MCF 10A (cell line): ENCODE data around the gene OXER1. TPM values are rescaled to one million over a fixed set of nuclear protein-coding genes. Genes with fewer than 3 reads are reported as not detected.

ENCODE experiments used
- BruUV-seq: library from RNA; stranded (reverse); fragments of 400-500 nt; replicated peaks from 2 replicates; lab custom pipeline; 2021; lab: Mats Ljungman, UMichigan
- CTCF ChIA-PET: fragments of 300-600 bp; sonication (Branson Sonifier 250); formaldehyde crosslinking; extraction: SDS; loops from one replicate; lab custom pipeline; 2021; ENCODE audit warnings: antibody characterized with exemption, inconsistent platforms; lab: Yijun Ruan, JAX
- POLR2A ChIA-PET: fragments of 300-600, 350-650 bp; sonication (Branson Sonifier 250); formaldehyde crosslinking; extraction: SDS; loops from one replicate; lab custom pipeline; 2020; ENCODE audit warnings: antibody characterized with exemption, inconsistent platforms; lab: Yijun Ruan, JAX
- DNase-seq: peaks from one replicate; pipeline ENCODE4 v3.0.0-alpha.2; 2018; ENCODE audit not compliant: unreplicated experiment
- H3K27ac Mint-ChIP-seq: one replicate; pipeline ENCODE4 v1.8.0; 2022; ENCODE audit warnings: mild to moderate bottlenecking, low read depth, mixed read lengths; ENCODE audit not compliant: unreplicated experiment
- H3K27me3 Mint-ChIP-seq: one replicate; pipeline ENCODE4 v1.8.0; 2022; ENCODE audit warnings: mixed read lengths; ENCODE audit not compliant: insufficient read depth, unreplicated experiment
- H3K36me3 Mint-ChIP-seq: one replicate; pipeline ENCODE4 v1.8.0; 2022; ENCODE audit warnings: mild to moderate bottlenecking, moderate library complexity, mixed read lengths; ENCODE audit not compliant: insufficient read depth, unreplicated experiment
- H3K4me1 Mint-ChIP-seq: one replicate; pipeline ENCODE4 v1.8.0; 2022; ENCODE audit warnings: mixed read lengths; ENCODE audit not compliant: insufficient read depth, unreplicated experiment
- H3K4me3 Mint-ChIP-seq: one replicate; pipeline ENCODE4 v1.8.0; 2022; ENCODE audit warnings: mild to moderate bottlenecking, moderate library complexity, mixed read lengths; ENCODE audit not compliant: unreplicated experiment
- H3K9me3 Mint-ChIP-seq: one replicate; pipeline ENCODE4 v1.8.0; 2022; ENCODE audit warnings: mixed read lengths; ENCODE audit not compliant: unreplicated experiment
- intact Hi-C: fragments of 100-400 bp; cut with micrococcal nuclease; formaldehyde crosslinking; loops from 2 replicates; pipeline ENCODE4 v1.14.1; 2022
- total RNA-seq: library from RNA; stranded (reverse); gene quantifications from 2 replicates; pipeline ENCODE4 v1.2.3, GENCODE V29; 2022
- TF ChIP-seq, protein P1 (sequence below): fragments of 200-600 bp; IDR thresholded peaks from one replicate; pipeline ENCODE4 v1.8.0; 2022; ENCODE audit warnings: antibody characterized with exemption, mild to moderate bottlenecking; ENCODE audit not compliant: unreplicated experiment

Gene OXER1
- total RNA-seq, 1 experiment from 2014 or later, result not detected

DNA sequence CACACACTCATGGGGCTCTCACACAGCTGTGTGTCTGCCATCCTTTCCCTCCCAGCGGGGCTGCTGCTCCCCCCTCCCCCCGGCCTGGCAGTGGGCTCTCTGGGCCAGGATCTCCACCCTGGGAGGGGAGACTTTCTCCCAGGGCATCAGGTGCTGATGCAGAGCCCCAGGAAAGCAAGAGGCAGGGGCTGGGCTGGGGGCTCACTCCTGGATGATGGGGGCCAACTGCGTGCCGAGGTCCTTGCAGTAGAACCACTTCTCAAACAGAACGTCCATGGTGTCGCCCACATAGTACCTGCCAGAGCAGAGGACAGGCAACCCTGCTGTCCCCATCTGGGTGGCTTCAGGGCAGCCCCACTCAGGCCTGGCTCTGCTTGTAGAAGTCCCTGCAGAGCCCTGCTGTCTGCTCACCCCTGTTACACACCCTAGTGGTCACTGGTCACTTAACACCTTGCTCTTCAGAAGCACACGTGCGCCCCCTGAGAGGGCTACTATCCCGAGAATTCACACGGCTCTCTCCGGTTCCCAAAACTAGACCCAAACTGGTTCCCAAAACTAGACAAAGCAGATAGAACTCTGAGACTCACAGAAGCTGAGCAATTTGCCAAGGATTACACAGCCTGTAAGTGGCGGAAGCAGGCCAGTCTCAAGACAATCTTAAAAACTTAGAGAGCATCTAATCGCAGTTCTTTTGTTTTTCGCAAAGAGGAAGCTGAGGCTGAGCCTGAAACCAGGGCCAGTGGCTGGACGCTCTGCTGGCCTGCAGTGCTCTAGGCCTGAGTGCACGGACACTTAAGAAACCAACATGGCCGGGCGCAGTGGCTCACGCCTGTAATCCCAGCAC is 6.6 kb upstream of the OXER1 start:
- ChIA-PET CTCF (interaction anchor here (1.7 kb wide), 1 partner anchor 44 kb away, joined by 4 read pairs; no protein-coding TSS in a partner anchor), POLR2A (no interaction called here)
- BruUV-seq, result no TSS peak
- intact Hi-C loops, result no loop called here
- peak; percentile 47 for DNase-seq
- Mint-ChIP-seq H3K27me3 (no peaks in the 10 kb centered on the region), H3K36me3 (no peaks in the 10 kb centered on the region), H3K4me3 (no peak overlapping the region), H3K27ac (no peak overlapping the region), H3K9me3 (no peaks in the 10 kb centered on the region), H3K4me1 (no peaks in the 10 kb centered on the region)
- TF ChIP-seq, protein P1, sequence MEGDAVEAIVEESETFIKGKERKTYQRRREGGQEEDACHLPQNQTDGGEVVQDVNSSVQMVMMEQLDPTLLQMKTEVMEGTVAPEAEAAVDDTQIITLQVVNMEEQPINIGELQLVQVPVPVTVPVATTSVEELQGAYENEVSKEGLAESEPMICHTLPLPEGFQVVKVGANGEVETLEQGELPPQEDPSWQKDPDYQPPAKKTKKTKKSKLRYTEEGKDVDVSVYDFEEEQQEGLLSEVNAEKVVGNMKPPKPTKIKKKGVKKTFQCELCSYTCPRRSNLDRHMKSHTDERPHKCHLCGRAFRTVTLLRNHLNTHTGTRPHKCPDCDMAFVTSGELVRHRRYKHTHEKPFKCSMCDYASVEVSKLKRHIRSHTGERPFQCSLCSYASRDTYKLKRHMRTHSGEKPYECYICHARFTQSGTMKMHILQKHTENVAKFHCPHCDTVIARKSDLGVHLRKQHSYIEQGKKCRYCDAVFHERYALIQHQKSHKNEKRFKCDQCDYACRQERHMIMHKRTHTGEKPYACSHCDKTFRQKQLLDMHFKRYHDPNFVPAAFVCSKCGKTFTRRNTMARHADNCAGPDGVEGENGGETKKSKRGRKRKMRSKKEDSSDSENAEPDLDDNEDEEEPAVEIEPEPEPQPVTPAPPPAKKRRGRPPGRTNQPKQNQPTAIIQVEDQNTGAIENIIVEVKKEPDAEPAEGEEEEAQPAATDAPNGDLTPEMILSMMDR, result peak; percentile 12

DNA sequence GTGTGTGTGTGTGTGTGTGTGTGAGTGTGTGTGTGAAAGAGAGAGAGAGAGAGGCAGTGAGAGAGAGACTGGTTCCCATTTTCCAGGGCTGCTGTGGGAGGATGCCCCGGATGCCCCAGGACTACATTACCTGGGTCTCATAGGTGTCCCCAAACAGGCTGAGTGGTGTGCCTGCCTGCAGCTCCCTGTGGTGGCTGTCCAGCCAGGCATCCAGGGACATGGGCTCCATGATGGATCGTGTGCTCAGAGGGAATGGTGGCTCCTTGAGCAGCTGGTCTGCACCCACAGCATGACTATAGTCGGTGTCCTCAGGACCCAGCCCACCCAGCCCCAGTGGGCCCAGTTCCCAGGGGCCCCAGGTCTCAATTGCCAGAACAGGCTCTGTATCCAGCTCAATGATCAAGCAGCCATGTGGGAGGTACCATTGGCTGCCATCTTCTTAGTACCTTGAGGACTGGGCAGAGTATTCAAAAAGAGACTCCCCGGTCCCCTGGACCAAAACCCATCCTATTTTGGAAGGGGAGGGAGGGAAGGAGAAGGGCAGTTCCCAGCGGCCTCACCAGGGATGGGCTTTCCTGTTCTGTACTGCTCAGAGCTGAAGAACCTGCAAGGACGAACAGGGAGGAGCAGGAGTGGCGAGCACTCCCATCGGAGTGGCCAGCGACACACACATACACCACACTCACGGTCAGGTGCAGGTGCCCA is 5.8 kb upstream of the OXER1 start:
- TF ChIP-seq, protein P1, result no peak
- H3K4me1 Mint-ChIP-seq, result no peaks in the 10 kb centered on the region
- DNase-seq, result no peak
- H3K27me3 Mint-ChIP-seq, result no peaks in the 10 kb centered on the region
- ChIA-PET POLR2A (interaction anchor here (0.6 kb wide), 1 partner anchor 35 kb away, joined by 3 read pairs; no protein-coding TSS in a partner anchor), CTCF (interaction anchor here (1.7 kb wide), 1 partner anchor 43 kb away, joined by 4 read pairs; no protein-coding TSS in a partner anchor)
- H3K36me3 Mint-ChIP-seq, result no peaks in the 10 kb centered on the region
- no TSS peak for BruUV-seq
- no peak overlapping the region for H3K27ac Mint-ChIP-seq
- intact Hi-C loops, result no loop called here
- H3K9me3 Mint-ChIP-seq, result no peaks in the 10 kb centered on the region
- H3K4me3 Mint-ChIP-seq, result no peak overlapping the region

DNA sequence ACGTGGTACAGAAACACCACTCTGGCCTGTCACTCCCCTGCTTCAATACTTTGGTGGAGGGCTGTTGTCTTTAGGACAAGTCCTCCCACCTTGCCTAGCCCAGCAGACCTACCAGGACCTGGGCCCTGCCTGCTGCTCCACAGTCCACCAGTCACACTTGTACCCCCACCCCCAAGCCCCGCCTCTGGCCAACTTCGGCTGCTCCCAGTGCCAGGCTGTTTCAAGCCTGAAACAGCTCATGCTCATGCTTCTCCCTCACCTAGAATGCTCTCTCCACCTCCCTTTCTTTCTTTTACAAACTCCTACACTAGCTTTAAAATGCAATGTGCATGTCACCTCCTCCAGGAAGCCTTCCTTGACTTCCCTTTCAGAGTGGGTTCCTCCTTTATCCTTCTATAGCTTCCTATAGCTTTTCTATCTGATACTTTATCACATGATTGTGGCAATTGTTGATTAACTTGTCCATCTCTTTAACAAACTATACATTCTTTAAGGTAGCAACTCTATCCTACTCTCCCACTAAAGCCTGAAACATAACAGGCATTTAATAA is 4.8 kb upstream of the OXER1 start:
- CTCF ChIA-PET, result no interaction called here
- intact Hi-C loops, result no loop called here
- H3K27me3 Mint-ChIP-seq, result no peaks in the 10 kb centered on the region
- no peaks in the 10 kb centered on the region for H3K36me3 Mint-ChIP-seq
- H3K9me3 Mint-ChIP-seq, result no peaks in the 10 kb centered on the region
- TF ChIP-seq, protein P1, result no peak
- no peaks in the 10 kb centered on the region for H3K4me1 Mint-ChIP-seq
- H3K4me3 Mint-ChIP-seq, result no peak overlapping the region
- DNase-seq, result no peak
- POLR2A ChIA-PET, result interaction anchor here (0.6 kb wide), 1 partner anchor 34 kb away, joined by 3 read pairs; no protein-coding TSS in a partner anchor
- BruUV-seq, result no TSS peak
- no peak overlapping the region for H3K27ac Mint-ChIP-seq
